Panc1 (cell line): ENCODE results near the gene SOX18. TPM values are rescaled to one million over a fixed set of nuclear protein-coding genes. Genes with fewer than 3 reads are reported as not detected.

Experiments used
- ATAC-seq: fragments of 200-7000 bp; cut with Tn5 transposase; 2 replicates; pipeline ENCODE4 v1.9.1; 2020; ENCODE audit warnings: mild to moderate bottlenecking, moderate library complexity
- BruUV-seq: library from RNA; stranded (reverse); fragments of 400-500 nt; replicated peaks from 2 replicates; lab custom pipeline; 2021; lab: Mats Ljungman, UMichigan
- CTCF ChIA-PET: fragments of 300-600 bp; sonication (Branson Sonifier 250); formaldehyde crosslinking; loops from one replicate; lab custom pipeline; 2022; ENCODE audit warnings: antibody characterized with exemption; lab: Charles Lee
- POLR2A ChIA-PET: fragments of 300-600 bp; sonication (Branson Sonifier 250); formaldehyde crosslinking; loops from one replicate; lab custom pipeline; 2022; ENCODE audit warnings: antibody characterized with exemption; lab: Charles Lee
- DNase-seq: peaks from one replicate; pipeline ENCODE4 v3.0.0-alpha.2; 2010; ENCODE audit warnings: low read depth, low spot score
- H3K27ac ChIP-seq: 2 replicates; pipeline ENCODE4 v1.5.1; 2011; ENCODE audit warnings: mild to moderate bottlenecking, low read length, inconsistent platforms
- H3K27me3 ChIP-seq: fragments of 200-500 bp; sonication (Bioruptor generic); 2 replicates; pipeline ENCODE4 v1.6.0; 2014; ENCODE audit warnings: low read length, inconsistent platforms; ENCODE audit not compliant: control insufficient read depth, insufficient read depth
- H3K36me3 ChIP-seq: fragments of 200-500 bp; sonication (Bioruptor generic); 2 replicates; pipeline ENCODE4 v1.5.1; 2014; ENCODE audit warnings: inconsistent platforms, mild to moderate bottlenecking, low read length, moderate library complexity; ENCODE audit not compliant: control insufficient read depth, insufficient read depth
- H3K4me1 ChIP-seq: 2 replicates; pipeline ENCODE4 v1.5.1; 2011; ENCODE audit warnings: inconsistent platforms, mild to moderate bottlenecking, low read length, moderate library complexity; ENCODE audit not compliant: control insufficient read depth, insufficient read depth
- H3K4me3 ChIP-seq, 2 experiments: 2 replicates each; pipeline ENCODE4 v1.5.1; 2011 to 2012; ENCODE audit warnings: low read depth in 2 of 2, low read length in 2 of 2, mild to moderate bottlenecking in 2 of 2, inconsistent platforms in 1 of 2, moderate library complexity in 1 of 2
- H3K9me3 ChIP-seq: fragments of 200-500 bp; sonication (Bioruptor generic); 2 replicates; pipeline ENCODE4 v1.5.1; 2014; ENCODE audit warnings: low read depth, mild to moderate bottlenecking, inconsistent platforms, low read length, moderate library complexity; ENCODE audit not compliant: control insufficient read depth, insufficient read depth
- CTCF ChIP-seq: fragments of 450-650 bp; IDR thresholded peaks from 2 replicates; pipeline ENCODE4 v1.5.1; 2017; ENCODE audit warnings: mild to moderate bottlenecking
- POLR2AphosphoS5 ChIP-seq: IDR thresholded peaks from 2 replicates; pipeline ENCODE4 v1.6.1; 2012; ENCODE audit warnings: mild to moderate bottlenecking, low read depth, low read length, moderate library complexity
- REST ChIP-seq, 2 experiments: IDR thresholded peaks; 2 replicates each; pipeline ENCODE4 v1.6.1; 2011 to 2012; ENCODE audit warnings: low read depth in 2 of 2, control low read depth in 1 of 2, low read length in 1 of 2, mild to moderate bottlenecking in 1 of 2, moderate library complexity in 1 of 2; ENCODE audit not compliant: insufficient read depth in 1 of 2
- SIN3A ChIP-seq: IDR thresholded peaks from 2 replicates; pipeline ENCODE4 v1.6.1; 2012; ENCODE audit warnings: low read depth, mild to moderate bottlenecking, low read length, moderate library complexity, borderline replicate concordance; ENCODE audit not compliant: insufficient read depth
- TCF7L2 ChIP-seq: IDR thresholded peaks from 2 replicates; pipeline ENCODE4 v1.6.1; 2011; ENCODE audit warnings: mild to moderate bottlenecking, low read depth, low read length, inconsistent platforms
- in situ Hi-C: cut with HindIII; loops from 2 replicates; pipeline ENCODE4 v1.10.0; 2016; ENCODE audit warnings: low sequenced_read_pairs, low pct_unique_long_range_greater_than_20kb
- intact Hi-C: fragments of 100-400 bp; cut with micrococcal nuclease; formaldehyde crosslinking; loops from one replicate; pipeline ENCODE4 v1.10.0; 2022; ENCODE audit not compliant: unreplicated experiment
- total RNA-seq: library from RNA; stranded (reverse); gene quantifications from one replicate; pipeline ENCODE4 v1.2.1, GENCODE V29; 2021; ENCODE audit not compliant: unreplicated experiment

Gene SOX18
- total RNA-seq, 1 experiment from 2014 or later = 18.7 TPM

GRCh38 chr20:64042054-64042781, 7.2 kb downstream of the SOX18 start:
- no TSS peak for BruUV-seq
- TF ChIP-seq SIN3A (no peak), CTCF (no peak), TCF7L2 (no peak), REST (IDR thresholded peaks at IDR 0.05; ENCODE audit: insufficient read depth in 1 of 2, low read depth in 2 of 2, low read length in 1 of 2) (no peak), POLR2AphosphoS5 (no peak)
- Histone ChIP-seq H3K4me1 (peaks cover 32% of the 10 kb centered on the region), H3K27me3 (no peaks in the 10 kb centered on the region), H3K27ac (peak overlapping the region; percentile 65), H3K36me3 (no peaks in the 10 kb centered on the region), H3K9me3 (no peaks in the 10 kb centered on the region), H3K4me3 (peak overlapping the region; percentile 33 to 49)
- ATAC-seq (no peak), DNase-seq (no peak)
- ChIA-PET POLR2A (interaction anchor here (1.0 kb wide), 1 partner anchor 62 kb away, joined by 3 read pairs; no protein-coding TSS in a partner anchor), CTCF (no interaction called here)
- in situ Hi-C loops (no loop called here), intact Hi-C loops (no loop called here)

GRCh38 chr20:64041781-64042053, 7.7 kb downstream of the SOX18 start:
- Histone ChIP-seq H3K36me3 (no peaks in the 10 kb centered on the region), H3K9me3 (no peaks in the 10 kb centered on the region), H3K4me3 (no peak overlapping the region), H3K27ac (no peak overlapping the region), H3K4me1 (peaks cover 35% of the 10 kb centered on the region), H3K27me3 (no peaks in the 10 kb centered on the region)
- ChIA-PET CTCF (no interaction called here), POLR2A (interaction anchor here (1.0 kb wide), 1 partner anchor 61 kb away, joined by 3 read pairs; no protein-coding TSS in a partner anchor)
- ATAC-seq = no peak
- DNase-seq = no peak
- intact Hi-C loops = no loop called here
- in situ Hi-C loops = no loop called here
- BruUV-seq = no TSS peak
- TF ChIP-seq CTCF (no peak), POLR2AphosphoS5 (no peak), TCF7L2 (no peak), REST (IDR thresholded peaks at IDR 0.05; ENCODE audit: insufficient read depth in 1 of 2, low read depth in 2 of 2, low read length in 1 of 2) (no peak), SIN3A (no peak)
